Nephron (organoid): ENCODE measurements around the gene EYA3.
A peak's percentile ranks its signal among the peaks of the same experiment; 100 is the strongest.

Experiments used
- H3K27ac Mint-ChIP-seq, 3 experiments: 2 replicates each; pipeline ENCODE4 v1.8.0; 2020; ENCODE audit warnings: mixed read lengths in 3 of 3, mild to moderate bottlenecking in 2 of 3, moderate library complexity in 1 of 3
- H3K27me3 Mint-ChIP-seq: 2 replicates; pipeline ENCODE4 v1.8.0; 2021; ENCODE audit warnings: low read depth, mild to moderate bottlenecking, moderate library complexity, mixed read lengths
- H3K36me3 Mint-ChIP-seq: 2 replicates; pipeline ENCODE4 v1.8.0; 2020; ENCODE audit warnings: low read depth, mixed read lengths
- H3K4me1 Mint-ChIP-seq: 2 replicates; pipeline ENCODE4 v1.8.0; 2020; ENCODE audit warnings: mixed read lengths
- H3K4me3 Mint-ChIP-seq, 3 experiments: 2 replicates each; pipeline ENCODE4 v1.8.0; 2020; ENCODE audit warnings: mild to moderate bottlenecking in 3 of 3, mixed read lengths in 3 of 3, moderate library complexity in 2 of 3
- H3K9me3 Mint-ChIP-seq: 2 replicates; pipeline ENCODE4 v1.8.0; 2020; ENCODE audit warnings: mixed read lengths
- TF ChIP-seq, protein P1 (sequence below), 3 experiments: fragments of 200-600 bp; sonication (generic); IDR thresholded peaks; one replicate each; pipeline ENCODE4 v1.5.0; 2021; ENCODE audit warnings: antibody characterized with exemption in 3 of 3; ENCODE audit not compliant: unreplicated experiment in 3 of 3

The EYA3 gene

DNA sequence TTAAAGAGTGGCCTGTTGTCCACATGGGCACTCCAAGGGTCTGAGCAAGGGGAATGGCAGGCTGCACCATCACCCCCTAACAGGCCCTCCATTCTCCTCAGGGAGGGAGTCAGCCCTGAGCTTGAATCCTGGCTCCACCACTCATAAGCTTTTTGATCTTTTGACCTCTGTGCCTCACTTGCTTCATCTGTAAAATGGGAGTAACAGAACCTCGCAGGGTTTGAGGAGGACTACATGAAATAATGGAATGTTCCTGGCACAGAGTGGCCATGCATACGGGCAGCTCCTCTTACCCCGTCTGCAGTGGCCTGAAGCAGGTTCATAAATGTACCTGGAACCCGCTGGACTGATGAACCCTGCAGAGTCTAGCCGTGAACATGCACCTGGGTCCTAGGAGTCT, 130.8 kb downstream of the EYA3 start:
- Mint-ChIP-seq H3K27ac (peak overlapping the region; percentile 18 to 59 (median 37)), H3K4me3 (peak overlapping the region in 1 of 3 experiments; percentile 83), H3K36me3 (no peaks in the 10 kb centered on the region), H3K9me3 (no peaks in the 10 kb centered on the region), H3K27me3 (peaks cover 4% of the 10 kb centered on the region), H3K4me1 (peaks cover 18% of the 10 kb centered on the region)
- TF ChIP-seq, protein P1, sequence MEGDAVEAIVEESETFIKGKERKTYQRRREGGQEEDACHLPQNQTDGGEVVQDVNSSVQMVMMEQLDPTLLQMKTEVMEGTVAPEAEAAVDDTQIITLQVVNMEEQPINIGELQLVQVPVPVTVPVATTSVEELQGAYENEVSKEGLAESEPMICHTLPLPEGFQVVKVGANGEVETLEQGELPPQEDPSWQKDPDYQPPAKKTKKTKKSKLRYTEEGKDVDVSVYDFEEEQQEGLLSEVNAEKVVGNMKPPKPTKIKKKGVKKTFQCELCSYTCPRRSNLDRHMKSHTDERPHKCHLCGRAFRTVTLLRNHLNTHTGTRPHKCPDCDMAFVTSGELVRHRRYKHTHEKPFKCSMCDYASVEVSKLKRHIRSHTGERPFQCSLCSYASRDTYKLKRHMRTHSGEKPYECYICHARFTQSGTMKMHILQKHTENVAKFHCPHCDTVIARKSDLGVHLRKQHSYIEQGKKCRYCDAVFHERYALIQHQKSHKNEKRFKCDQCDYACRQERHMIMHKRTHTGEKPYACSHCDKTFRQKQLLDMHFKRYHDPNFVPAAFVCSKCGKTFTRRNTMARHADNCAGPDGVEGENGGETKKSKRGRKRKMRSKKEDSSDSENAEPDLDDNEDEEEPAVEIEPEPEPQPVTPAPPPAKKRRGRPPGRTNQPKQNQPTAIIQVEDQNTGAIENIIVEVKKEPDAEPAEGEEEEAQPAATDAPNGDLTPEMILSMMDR (IDR thresholded peaks at IDR 0.05; ENCODE audit: unreplicated experiment in 3 of 3) = no peak

DNA sequence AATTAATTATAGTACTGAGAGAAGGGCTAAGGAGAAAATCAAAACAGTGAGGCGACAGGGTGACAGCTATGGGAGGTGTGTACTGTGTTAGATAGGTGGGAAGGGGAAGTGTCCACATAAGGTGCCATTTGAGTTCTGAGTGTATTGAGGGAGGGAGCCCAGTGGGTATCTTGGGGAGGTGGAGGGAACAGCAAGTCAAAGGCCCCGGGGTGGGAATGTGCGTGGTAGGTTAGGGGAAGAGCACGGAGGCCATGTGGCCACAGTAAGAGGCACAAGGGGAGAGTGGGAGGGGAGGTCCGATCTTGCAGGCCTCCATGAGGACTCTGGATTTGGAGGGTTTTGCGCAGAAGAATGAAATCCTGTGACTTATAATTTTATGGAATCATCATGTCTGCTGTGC, 131.6 kb downstream of the EYA3 start:
- Mint-ChIP-seq H3K27ac (peak overlapping the region; percentile 18 to 59 (median 37)), H3K4me1 (peaks cover 14% of the 10 kb centered on the region), H3K36me3 (no peaks in the 10 kb centered on the region), H3K27me3 (peaks cover 4% of the 10 kb centered on the region), H3K9me3 (no peaks in the 10 kb centered on the region), H3K4me3 (peak overlapping the region; percentile 57 to 83 (median 74))
- TF ChIP-seq, protein P1 (IDR thresholded peaks at IDR 0.05; ENCODE audit: unreplicated experiment in 3 of 3) = no peak

DNA sequence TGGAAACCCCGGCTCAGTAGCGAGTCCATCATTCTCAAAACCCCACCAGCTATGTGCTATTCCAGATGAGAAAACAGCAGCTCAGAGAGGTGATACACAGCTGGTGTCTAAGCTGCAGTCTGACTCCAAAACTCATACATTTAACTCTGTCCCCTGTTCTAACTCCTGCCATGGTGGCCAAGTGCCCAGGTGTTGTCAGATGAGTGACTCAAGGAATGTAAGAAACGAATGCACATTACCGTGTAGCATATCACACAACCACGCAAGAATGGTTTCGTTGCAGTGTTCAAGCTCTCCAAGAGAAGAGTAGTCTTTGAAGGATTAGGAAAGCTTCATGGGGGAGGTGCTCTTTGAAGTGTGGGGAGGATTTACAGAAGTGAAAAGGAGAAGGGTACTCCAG, 133.3 kb downstream of the EYA3 start:
- peaks cover 5% of the 10 kb centered on the region for H3K4me1 Mint-ChIP-seq
- no peaks in the 10 kb centered on the region for H3K36me3 Mint-ChIP-seq
- peaks cover 4% of the 10 kb centered on the region for H3K27me3 Mint-ChIP-seq
- no peaks in the 10 kb centered on the region for H3K9me3 Mint-ChIP-seq
- peak overlapping the region in 2 of 3 experiments; percentile 31 to 54 for H3K4me3 Mint-ChIP-seq
- no peak overlapping the region for H3K27ac Mint-ChIP-seq
- TF ChIP-seq, protein P1 (IDR thresholded peaks at IDR 0.05; ENCODE audit: unreplicated experiment in 3 of 3) = no peak

DNA sequence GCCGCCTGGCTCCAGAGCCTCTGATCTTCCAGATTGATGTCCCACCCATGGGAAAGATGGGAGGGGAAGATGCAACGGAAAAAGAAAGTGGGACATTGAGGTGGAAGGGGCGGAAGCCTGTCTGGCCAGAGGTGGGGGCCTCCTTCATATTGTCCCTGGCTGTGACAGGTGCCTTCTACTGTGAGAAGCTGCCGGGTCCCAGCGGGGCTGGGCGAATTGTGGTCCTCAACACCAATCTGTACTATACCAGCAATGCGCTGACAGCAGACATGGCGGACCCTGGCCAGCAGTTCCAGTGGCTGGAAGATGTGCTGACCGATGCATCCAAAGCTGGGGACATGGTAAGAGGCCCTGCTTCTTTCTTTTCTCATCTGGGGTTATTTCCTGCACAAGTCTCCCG, 134.2 kb downstream of the EYA3 start:
- H3K4me1 Mint-ChIP-seq = peaks cover under 1% of the 10 kb centered on the region
- no peak overlapping the region for H3K4me3 Mint-ChIP-seq
- H3K27ac Mint-ChIP-seq = no peak overlapping the region
- TF ChIP-seq, protein P1 (IDR thresholded peaks at IDR 0.05; ENCODE audit: unreplicated experiment in 3 of 3) = no peak
- no peaks in the 10 kb centered on the region for H3K9me3 Mint-ChIP-seq
- H3K27me3 Mint-ChIP-seq = peaks cover 4% of the 10 kb centered on the region
- no peaks in the 10 kb centered on the region for H3K36me3 Mint-ChIP-seq

DNA sequence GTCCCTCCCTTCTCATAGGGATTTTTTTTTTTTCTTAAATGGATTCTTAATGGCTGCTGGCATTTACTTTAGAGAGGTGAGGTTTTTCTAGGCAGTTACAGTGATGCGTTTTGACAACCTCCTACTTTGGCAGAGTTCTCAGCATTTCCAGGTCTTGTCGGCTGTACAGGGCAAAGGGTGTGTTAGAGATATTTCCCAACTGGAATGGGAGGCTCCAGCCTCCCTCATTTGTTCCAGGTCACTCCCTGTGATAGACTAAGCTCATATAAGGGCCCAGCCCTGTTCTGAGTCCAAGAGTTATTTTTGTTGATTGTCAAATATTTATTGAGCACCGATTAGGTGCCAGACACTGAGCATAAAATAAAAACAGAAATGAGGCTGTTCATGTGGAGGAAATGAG, 136.3 kb downstream of the EYA3 start:
- Mint-ChIP-seq H3K36me3 (no peaks in the 10 kb centered on the region), H3K4me3 (no peak overlapping the region), H3K27me3 (peaks cover 2% of the 10 kb centered on the region)

DNA sequence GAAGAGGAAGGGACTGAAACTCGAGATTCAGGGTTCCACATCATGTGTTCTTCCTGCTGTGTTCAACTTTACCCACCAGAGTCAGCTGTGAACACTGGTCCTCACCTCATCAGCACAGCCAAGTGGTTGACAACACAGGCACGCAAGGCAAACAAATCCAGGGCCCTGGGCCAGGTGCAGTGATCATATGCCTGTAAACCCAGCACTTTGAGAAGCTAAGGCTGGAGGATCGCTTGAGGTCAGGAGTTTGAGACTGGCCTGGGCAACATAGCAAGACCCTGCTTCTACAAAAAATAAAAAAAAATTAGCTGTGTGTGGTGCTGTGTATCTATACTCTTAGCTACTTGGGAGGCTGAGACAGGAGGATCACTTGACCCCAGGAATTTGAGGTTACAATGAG, 137.0 kb downstream of the EYA3 start:
- H3K27me3 Mint-ChIP-seq = no peaks in the 10 kb centered on the region
- no peaks in the 10 kb centered on the region for H3K9me3 Mint-ChIP-seq
- H3K4me3 Mint-ChIP-seq = no peak overlapping the region
- H3K36me3 Mint-ChIP-seq = no peaks in the 10 kb centered on the region
- H3K4me1 Mint-ChIP-seq = no peaks in the 10 kb centered on the region
- no peak overlapping the region for H3K27ac Mint-ChIP-seq
- TF ChIP-seq, protein P1 (IDR thresholded peaks at IDR 0.05; ENCODE audit: unreplicated experiment in 3 of 3) = no peak

More for the DNA sequence above, 136.3 kb downstream of the EYA3 start:
- H3K27ac Mint-ChIP-seq = no peak overlapping the region
- TF ChIP-seq, protein P1 (IDR thresholded peaks at IDR 0.05; ENCODE audit: unreplicated experiment in 3 of 3) = no peak
- no peaks in the 10 kb centered on the region for H3K4me1 Mint-ChIP-seq
- no peaks in the 10 kb centered on the region for H3K9me3 Mint-ChIP-seq
